Raji (cell line): ENCODE data around the gene AQP12A.
"Not testable (repeated sequence)": the region's sequence is repeated elsewhere in the genome, so short reads cannot be mapped to it uniquely, and the experiment has no call there.

Source experiments
- POLR2A ChIP-seq: IDR thresholded peaks from 2 replicates; pipeline ENCODE4 v1.6.1; 2011; ENCODE audit warnings: low read depth, low read length, control low read depth; ENCODE audit not compliant: insufficient read depth

AQP12A gene, protein sequence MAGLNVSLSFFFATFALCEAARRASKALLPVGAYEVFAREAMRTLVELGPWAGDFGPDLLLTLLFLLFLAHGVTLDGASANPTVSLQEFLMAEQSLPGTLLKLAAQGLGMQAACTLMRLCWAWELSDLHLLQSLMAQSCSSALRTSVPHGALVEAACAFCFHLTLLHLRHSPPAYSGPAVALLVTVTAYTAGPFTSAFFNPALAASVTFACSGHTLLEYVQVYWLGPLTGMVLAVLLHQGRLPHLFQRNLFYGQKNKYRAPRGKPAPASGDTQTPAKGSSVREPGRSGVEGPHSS

DNA sequence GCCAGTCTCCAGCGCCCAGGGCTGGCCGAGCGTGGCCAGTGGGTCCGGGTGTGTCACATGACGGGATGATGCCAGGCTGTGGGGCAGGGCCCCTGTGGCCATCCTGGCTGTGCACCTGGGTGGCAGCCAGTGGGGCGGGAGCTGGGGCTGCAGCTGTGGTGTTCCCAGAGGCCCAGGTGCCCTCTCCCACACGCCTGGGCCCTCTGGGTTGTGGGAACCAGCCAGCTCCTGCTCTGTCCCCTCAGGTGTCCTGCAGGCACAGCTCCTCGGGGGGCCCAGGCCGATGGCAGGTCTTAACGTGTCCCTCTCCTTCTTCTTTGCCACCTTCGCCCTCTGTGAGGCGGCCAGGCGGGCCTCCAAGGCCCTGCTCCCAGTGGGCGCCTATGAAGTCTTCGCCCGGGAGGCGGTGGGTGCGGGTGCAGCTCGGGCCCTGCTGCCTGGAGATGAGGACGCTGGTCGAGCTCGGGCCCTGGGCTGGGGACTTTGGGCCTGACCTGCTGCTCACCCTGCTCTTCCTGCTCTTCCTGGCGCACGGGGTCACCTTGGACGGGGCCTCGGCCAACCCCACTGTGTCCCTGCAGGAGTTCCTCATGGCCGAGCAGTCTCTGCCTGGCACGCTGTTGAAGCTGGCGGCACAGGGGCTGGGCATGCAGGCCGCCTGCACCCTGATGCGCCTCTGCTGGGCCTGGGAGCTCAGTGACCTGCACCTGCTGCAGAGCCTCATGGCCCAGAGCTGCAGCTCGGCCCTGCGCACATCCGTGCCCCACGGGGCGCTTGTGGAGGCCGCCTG is at the start of gene AQP12A:
Gene AQP12A, plus strand, starts transcription at position 236 of the 790 bp plus-strand sequence. Its CDS starts 48 bp downstream, at position 284.
- not testable (repeated sequence) for TF ChIP-seq POLR2A

DNA sequence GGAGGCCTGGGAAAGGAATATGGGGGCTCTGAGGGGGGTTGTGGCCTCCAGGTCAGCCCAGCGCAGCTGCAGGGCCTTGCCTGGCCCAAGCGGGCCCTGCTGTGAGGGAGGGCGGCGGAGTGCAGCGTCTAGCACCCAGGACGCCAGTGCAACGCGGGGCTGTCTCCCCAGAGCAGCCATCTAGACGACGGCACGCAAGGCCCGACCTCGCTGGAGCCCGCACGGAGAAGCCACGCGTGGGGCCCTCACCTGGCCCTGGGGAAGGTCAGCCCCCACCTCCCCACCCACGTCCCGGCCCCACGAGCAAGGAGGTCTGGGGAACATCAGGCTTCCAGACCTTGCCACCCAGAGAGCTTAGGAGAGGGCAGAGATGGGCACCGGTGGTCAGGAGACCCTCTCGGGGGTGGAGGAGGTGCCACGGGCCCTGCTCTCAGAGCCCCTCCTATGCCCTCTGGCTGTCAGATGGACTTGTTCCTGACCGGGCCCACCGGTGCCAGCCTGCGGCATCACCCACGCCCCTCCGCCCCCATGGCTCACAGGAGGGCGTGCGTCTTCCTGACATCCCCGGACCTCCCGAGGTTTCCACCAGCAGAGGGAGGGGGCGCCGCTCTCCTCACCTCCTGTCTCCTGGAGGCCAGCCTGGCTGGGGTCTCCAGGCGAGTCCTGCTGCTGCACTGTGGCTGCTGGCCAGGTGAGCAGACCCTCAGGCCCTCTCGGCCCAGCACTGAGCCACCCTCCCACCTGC is 49.4 kb upstream of the AQP12A start:
- no peak for TF ChIP-seq POLR2A

DNA sequence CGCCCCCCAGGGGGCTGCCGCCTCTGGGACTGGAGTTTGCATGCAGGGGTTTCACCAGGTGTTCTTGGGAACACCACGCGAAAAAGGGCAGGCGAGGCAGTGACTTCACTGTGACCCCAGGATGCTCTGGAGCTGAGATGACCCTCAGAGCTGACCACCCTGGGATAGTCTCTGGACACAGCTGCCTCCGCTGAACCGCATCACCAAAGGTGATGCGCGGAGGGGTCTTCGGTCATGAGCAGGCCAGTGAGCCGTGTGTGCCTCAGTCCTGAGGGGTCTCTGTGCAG is 48.9 kb upstream of the AQP12A start:
- no peak for TF ChIP-seq POLR2A

DNA sequence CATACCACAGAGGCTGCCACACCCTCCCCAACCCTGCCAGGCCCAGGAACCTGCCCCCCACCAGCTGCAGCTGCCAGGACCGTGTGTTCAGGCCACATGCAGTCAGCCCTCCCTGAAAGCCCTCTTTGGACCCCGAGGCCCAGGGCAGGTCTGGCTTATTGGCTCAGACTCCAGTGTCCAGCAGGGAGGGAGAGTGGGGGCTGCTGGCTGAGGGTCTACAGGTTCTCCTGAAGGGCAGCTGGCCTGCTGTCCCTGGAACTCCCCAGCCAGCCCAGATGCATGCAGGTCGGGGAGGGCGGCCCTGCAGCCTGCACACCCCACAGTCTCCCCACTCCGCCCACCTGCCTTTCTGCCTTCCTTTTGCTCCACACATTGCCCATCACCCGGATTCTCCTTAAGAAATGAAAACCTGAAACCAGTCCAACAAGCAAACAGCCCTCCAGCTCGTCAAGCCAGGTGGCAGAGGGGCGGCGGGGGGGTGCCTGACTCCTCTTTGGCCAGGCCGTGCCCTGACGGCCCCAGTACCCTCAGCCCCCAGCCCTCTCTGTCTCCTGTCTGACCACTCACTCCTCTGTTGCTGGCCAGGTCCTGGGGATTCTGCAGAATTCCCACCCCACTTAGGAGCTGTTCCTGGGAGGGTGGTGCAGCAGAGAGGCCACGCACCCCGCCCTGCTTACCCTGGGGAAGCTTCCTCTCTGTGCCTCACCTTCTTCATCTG is 48.4 kb upstream of the AQP12A start:
- TF ChIP-seq POLR2A: no peak

DNA sequence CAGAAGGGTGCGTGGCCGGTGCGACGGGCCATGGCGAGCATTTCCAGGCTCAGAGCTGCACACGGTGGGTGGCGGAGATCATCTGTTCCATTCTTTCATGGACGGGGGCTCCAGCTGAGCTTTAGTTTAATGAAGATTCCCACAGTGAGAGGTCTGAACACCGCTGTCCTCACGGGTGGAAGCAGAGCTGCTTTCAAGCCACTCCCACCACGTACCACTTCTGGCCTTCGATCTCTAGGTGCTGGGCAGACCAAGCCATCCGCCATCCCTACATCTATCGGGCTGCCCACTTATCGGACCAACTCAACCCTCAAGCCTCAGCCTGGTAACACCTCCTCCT is 47.9 kb upstream of the AQP12A start:
- TF ChIP-seq POLR2A: no peak

DNA sequence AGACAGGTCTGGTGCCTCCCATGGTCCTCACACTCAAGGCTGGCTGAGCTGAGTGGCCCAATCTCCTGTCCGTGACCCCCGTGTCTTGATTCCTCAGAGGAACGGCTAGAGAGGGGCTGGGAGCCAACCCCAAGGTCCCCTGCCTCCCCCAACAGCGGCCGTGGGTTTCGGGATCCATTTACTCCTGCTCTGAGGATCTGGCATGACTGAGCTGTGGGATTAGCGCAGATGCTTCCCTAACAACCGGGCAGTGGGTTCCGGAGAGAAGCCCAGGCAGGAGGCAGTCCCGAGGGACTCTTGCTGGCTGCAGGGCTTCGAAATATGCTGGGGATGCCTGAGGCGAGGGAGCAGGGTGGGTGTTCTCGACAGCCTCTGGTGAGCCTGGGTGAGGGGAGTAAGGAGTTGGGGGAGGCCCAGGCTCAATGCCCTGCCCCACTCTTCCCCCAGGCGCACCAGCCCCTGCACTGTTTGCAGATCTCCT is 47.5 kb upstream of the AQP12A start:
- TF ChIP-seq POLR2A: no peak

DNA sequence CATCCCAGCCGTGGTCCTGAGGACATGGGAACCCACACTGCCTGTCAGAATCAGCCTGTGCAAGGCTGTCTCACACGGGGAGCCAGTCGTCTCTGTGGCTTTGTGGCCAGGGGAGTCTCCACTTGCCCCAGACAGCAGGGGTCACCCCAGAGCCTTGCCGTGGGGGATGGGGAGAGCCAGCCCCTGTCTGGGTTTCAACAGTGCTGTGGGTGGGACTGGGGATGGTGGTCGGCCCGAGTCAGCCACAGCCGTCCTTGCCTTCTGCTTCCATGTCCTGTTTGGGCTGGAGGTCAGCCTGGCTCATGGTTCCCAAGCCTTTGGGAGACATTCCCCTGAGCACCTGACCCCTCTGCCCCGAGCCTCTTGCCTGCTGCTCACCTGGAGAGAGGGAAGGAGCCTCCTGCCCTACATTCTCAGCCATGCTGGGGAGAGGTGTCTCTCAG is 46.8 kb upstream of the AQP12A start:
- no peak for TF ChIP-seq POLR2A

DNA sequence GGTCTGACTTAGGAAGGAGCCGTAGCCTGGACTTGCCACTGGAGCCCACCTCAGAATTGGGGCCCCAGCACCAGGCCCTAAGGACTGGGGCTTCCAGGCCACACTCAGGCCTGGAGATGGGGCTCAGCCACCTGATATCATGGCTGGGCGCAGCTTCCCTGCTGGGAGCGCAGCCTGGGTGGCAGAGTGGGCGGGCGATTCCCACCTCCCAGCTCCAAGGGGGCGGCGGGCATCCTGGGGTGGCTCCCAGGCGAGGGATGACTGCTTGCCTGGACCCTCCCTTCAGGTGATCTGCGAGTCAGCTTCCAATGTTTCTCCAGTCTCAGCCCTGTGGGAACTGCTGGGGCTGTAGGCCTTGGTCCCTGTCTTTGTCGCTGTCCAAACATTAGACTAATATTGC is 46.3 kb upstream of the AQP12A start:
- no peak for TF ChIP-seq POLR2A

DNA sequence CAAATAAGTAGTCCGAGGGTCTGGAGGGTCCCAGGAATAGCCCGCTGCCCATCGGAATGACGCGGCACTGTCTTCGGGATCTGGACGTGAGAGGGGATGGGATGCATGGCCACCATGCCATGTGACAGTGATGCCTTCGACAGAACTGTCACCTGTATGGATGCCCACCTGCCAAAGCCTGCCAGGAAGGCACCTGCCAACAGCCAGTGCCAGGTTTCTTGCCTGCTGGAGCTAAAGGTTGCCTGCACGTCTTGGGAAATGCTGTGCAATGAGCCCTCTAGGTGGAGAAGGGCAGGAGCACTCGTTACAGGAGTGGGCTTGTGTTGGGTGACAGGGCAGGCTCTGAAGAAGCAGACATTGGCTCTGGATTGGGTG is 45.9 kb upstream of the AQP12A start:
- no peak for TF ChIP-seq POLR2A

DNA sequence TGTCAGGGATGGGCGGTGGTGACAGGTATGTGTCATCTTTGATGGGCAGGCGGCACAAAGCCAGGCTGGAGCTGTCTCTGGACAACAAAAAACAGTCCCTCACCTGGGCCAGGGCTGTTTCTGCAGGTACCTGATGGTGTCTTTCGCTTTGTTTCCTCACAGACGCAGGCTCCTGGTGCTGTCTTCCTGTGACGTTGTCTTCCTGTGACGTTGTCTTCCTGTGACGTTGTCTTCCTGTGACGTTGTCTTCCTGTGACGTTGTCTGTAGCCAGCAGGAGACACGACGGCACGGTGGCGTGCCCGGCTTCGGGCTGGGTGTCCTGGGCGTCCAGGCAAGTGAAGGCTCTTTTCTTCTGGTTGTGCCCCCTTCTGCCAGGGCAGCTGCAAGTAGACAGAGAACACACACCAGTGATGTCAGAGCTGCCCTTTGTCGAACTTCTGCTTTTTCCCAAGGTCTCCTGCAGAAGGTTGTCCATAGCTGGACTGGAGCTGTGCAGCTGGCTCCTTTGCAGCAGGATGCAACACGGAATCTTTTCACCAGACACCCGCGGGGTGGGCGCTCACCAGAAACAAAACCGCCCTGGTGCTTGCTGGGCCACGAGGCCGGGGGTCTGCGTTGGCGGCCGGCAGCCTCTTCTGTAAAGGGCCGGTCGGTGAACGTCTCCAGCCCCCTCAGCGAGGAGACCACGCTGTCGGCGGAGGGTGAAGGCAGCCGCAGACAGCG is 45.3 kb upstream of the AQP12A start:
- no peak for TF ChIP-seq POLR2A

DNA sequence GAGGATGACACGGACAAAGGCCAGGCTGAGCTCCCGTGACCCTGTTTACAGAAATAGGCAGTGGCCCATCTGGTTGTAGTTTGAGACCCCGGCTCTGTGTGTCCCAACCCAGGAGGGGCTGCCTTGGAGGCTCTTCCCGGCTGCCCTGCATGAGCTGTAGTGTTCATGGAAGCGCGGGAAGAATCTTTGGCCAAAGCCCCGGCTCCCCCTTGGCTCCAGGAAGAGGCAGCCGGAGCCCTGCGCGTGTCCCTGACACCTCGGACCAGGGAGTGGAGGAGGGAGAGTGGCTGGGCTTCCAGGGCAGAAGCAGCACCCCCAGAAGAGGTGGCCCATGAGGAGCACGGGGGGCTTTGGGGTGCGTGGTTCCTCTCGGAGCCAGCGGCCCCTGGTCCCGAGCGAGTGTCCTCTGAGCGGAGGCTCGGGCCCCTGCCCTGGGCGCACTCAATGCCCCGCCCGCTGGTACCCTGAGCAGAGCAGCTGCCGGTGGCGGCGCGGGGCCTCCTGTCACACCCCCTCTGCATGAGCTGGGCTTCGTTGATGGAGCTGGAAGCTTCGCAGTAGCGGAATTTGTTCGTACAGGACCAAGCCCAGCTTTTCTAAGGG is 44.7 kb upstream of the AQP12A start:
- no peak for TF ChIP-seq POLR2A

DNA sequence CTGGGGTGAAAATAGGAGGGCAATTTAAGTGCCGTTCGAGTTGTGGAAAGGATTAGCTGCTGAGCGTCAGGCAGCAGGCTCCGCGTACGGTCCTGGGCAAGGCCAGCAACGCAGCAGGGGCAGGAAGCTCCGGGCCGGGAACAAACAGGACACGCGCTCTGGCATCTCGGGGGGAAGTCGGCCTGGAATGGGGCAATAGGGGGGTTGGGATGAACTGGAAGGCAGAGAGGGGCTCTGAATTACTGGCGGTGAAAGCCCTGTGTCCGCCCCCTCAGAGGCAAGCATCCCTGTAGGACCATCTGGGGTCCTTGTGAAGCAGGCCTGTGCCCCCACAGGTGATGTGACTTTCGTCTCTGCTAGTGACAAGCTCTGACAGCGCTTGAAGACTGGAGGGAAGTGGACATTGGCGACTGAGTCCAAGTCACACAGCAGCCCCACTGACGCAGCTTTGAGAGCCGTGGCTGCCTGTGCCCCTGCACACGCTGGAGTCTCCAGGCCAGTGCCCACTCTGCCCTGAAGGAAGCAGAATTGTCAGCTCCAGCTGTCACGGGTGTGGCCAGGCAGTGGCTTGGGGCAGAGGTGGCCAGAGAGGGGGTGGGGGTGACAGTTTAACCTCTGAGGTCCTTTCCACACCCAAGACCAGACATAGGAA is 44.0 kb upstream of the AQP12A start:
- no peak for TF ChIP-seq POLR2A

DNA sequence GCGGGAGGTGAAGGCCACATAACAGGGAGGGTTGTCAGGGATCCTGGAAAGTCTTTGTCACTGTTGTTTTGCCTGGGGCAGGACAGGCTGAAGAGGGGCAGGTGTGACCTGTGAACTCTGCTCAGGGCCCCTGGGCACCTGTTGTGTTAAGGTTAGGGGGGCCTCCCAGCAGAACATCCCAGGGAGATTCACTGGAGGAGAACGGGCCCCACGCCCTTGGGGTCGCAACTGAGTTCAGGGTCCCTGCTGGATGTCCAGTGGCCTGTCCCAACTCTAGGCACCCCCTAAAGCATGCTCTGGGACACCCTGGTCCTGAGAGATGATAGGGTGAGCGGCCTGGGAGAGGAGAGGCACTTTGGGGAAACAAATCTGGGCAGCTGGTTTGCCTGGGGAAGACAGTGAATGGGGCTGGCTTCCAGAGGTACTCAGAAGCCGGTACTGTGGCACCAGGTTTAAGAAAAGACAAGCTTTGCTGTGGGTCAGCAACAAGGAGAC is 43.5 kb upstream of the AQP12A start:
- TF ChIP-seq POLR2A: no peak
